GM23338 (cell line): ENCODE results near the gene CRYBB2.

Experiments used
- CREB1 ChIP-seq: fragments of 250-450 bp; sonication (Bioruptor Pico); IDR thresholded peaks from 2 replicates; pipeline ENCODE4 v1.5.0; 2020; ENCODE audit warnings: low read depth, mild to moderate bottlenecking, moderate library complexity
- CTCF ChIP-seq, 2 experiments: fragments of 200-600 bp in 1 of 2; sonication (generic) in 1 of 2; conservative IDR thresholded peaks; 2 replicates each; pipeline versions ENCODE4 v1.5.1 to v1.6.1; 2016 to 2017; ENCODE audit warnings: antibody characterized with exemption in 2 of 2, low read depth in 2 of 2, mild to moderate bottlenecking in 2 of 2, moderate library complexity in 1 of 2
- EZH2 ChIP-seq: fragments of 200-600 bp; sonication (generic); IDR thresholded peaks from one replicate; pipeline ENCODE4 v1.8.0; 2017; ENCODE audit warnings: antibody characterized with exemption, mild to moderate bottlenecking, low read depth; ENCODE audit not compliant: unreplicated experiment
- EZH2phosphoT487 ChIP-seq: fragments of 200-600 bp; sonication (generic); IDR thresholded peaks from one replicate; pipeline ENCODE4 v1.8.1; 2018; ENCODE audit warnings: antibody characterized with exemption; ENCODE audit not compliant: unreplicated experiment
- JUNB ChIP-seq: IDR thresholded peaks from one replicate; pipeline ENCODE4 v1.6.1; 2016; ENCODE audit warnings: antibody characterized with exemption; ENCODE audit not compliant: unreplicated experiment
- NANOG ChIP-seq: IDR thresholded peaks from 2 replicates; pipeline ENCODE4 v1.6.1; 2016; ENCODE audit warnings: antibody characterized with exemption, borderline replicate concordance
- POLR2AphosphoS5 ChIP-seq: IDR thresholded peaks from 2 replicates; pipeline ENCODE4 v1.6.1; 2016; ENCODE audit warnings: antibody characterized with exemption, low read depth
- REST ChIP-seq: IDR thresholded peaks from one replicate; pipeline ENCODE4 v1.6.1; 2018; ENCODE audit warnings: antibody characterized with exemption; ENCODE audit not compliant: unreplicated experiment
- STAT1 ChIP-seq: IDR thresholded peaks from one replicate; pipeline ENCODE4 v1.6.1; 2016; ENCODE audit warnings: antibody characterized with exemption; ENCODE audit not compliant: unreplicated experiment
- ZNF114 ChIP-seq: fragments of 250-450 bp; sonication (Bioruptor Pico); IDR thresholded peaks from 2 replicates; pipeline ENCODE4 v1.5.0; 2020; ENCODE audit warnings: mild to moderate bottlenecking, moderate library complexity
- ZNF462 ChIP-seq: fragments of 250-450 bp; sonication (Bioruptor Pico); IDR thresholded peaks from 2 replicates; pipeline ENCODE4 v1.5.0; 2020; ENCODE audit warnings: mild to moderate bottlenecking, moderate library complexity

- TF ChIP-seq EZH2 (no peak), CTCF (conservative IDR thresholded peaks at IDR 0.05; ENCODE audit: low read depth in 2 of 2) (no peak), CREB1 (CRISPR knock-in tag) (no peak), POLR2AphosphoS5 (no peak), REST (no peak), JUNB (no peak), ZNF114 (CRISPR knock-in tag) (no peak), EZH2phosphoT487 (no peak), NANOG (no peak), STAT1 (no peak), ZNF462 (CRISPR knock-in tag) (no peak)
Measured at GRCh38 chr22:25208328-25208727, 11.1 kb upstream of the CRYBB2 start.
